Measurements from ENCODE around the gene FCHO1.

FCHO1 gene

GRCh38 chr19:17752865-17753639 lies 1.8 kb downstream of the FCHO1 start:
- peaks cover 0 to 22% (median 10%) of the 10 kb centered on the region in 11 experiments; a peak in 13 of 22 replicates for H4K20me1 ChIP-seq
- H3K4me2 ChIP-seq, result peak overlapping the region; percentile 90 to 100 (median 96)
- no peak for TF ChIP-seq Cebpa-rat (IDR thresholded peaks at IDR 0.05)
- peak overlapping the region in 10 of 11 experiments; percentile 86 to 96 (median 92); a peak in 20 of 22 replicates for H3K27ac ChIP-seq
- peaks cover 95 to 99% (median 97%) of the 10 kb centered on the region in 10 experiments for H3K4me1 ChIP-seq
- H3K9me3 ChIP-seq (replicated peaks in 1 of 11), result no peaks in the 10 kb centered on the region
- H3K4me3 ChIP-seq, result peak overlapping the region in 5 of 10 experiments; percentile 30 to 78 (median 66); a peak in 8 of 20 replicates
- peaks cover under 1 to 30% (median 12%) of the 10 kb centered on the region in 11 experiments; a peak in 15 of 22 replicates for H3K36me3 ChIP-seq
- peak overlapping the region in 8 of 11 experiments; percentile 80 to 87 (median 84); a peak in 11 of 22 replicates for H3K9ac ChIP-seq
- H3K27me3 ChIP-seq, result no peaks in the 10 kb centered on the region

GRCh38 chr19:17753976-17754375 lies 2.7 kb downstream of the FCHO1 start:
- H3K27ac ChIP-seq, result peak overlapping the region; percentile 4 to 92 (median 55); a peak in 16 of 22 replicates
- peak overlapping the region; percentile 90 to 100 (median 96) for H3K4me2 ChIP-seq

GRCh38 chr19:17754634-17755442 lies 3.6 kb downstream of the FCHO1 start:
- peak overlapping the region; percentile 90 to 100 (median 96) for H3K4me2 ChIP-seq
- peak overlapping the region in 9 of 11 experiments; percentile 32 to 65 (median 45); a peak in 18 of 22 replicates for H3K9ac ChIP-seq
- peaks cover 0 to 29% (median 10%) of the 10 kb centered on the region in 11 experiments; a peak in 13 of 22 replicates for H4K20me1 ChIP-seq
- H3K4me3 ChIP-seq, result peak overlapping the region in 3 of 10 experiments; percentile 7 to 39 (median 30); a peak in 6 of 20 replicates
- no peaks in the 10 kb centered on the region for H3K9me3 ChIP-seq (replicated peaks in 1 of 11)
- H3K36me3 ChIP-seq, result peaks cover 15 to 47% (median 26%) of the 10 kb centered on the region in 11 experiments; a peak in 19 of 22 replicates
- peak overlapping the region; percentile 8 to 92 (median 67); a peak in 19 of 22 replicates for H3K27ac ChIP-seq
- no peak for TF ChIP-seq Cebpa-rat (IDR thresholded peaks at IDR 0.05)
- H3K27me3 ChIP-seq, result no peaks in the 10 kb centered on the region
- H3K4me1 ChIP-seq, result peaks cover 78 to 98% (median 85%) of the 10 kb centered on the region in 10 experiments

More at GRCh38 chr19:17753976-17754375, 2.7 kb downstream of the FCHO1 start:
- Histone ChIP-seq H3K9ac (peak overlapping the region in 7 of 11 experiments; percentile 2 to 39 (median 23); a peak in 8 of 22 replicates), H4K20me1 (peaks cover 0 to 29% (median 10%) of the 10 kb centered on the region in 11 experiments; a peak in 13 of 22 replicates), H3K4me3 (no peak overlapping the region), H3K9me3 (replicated peaks in 1 of 11) (no peaks in the 10 kb centered on the region), H3K36me3 (peaks cover 9 to 39% (median 20%) of the 10 kb centered on the region in 11 experiments; a peak in 18 of 22 replicates), H3K4me1 (peaks cover 86 to 99% (median 92%) of the 10 kb centered on the region in 10 experiments), H3K27me3 (no peaks in the 10 kb centered on the region)
- TF ChIP-seq Cebpa-rat (IDR thresholded peaks at IDR 0.05), result no peak

- H3K4me2 ChIP-seq, result peak overlapping the region; percentile 90 to 100 (median 96)
- peaks cover 0 to 29% (median 10%) of the 10 kb centered on the region in 11 experiments; a peak in 13 of 22 replicates for H4K20me1 ChIP-seq
- peak overlapping the region in 9 of 11 experiments; percentile 43 to 92 (median 67); a peak in 19 of 22 replicates for H3K27ac ChIP-seq
- H3K4me1 ChIP-seq, result peaks cover 71 to 96% (median 78%) of the 10 kb centered on the region in 10 experiments
- peaks cover 15 to 53% (median 29%) of the 10 kb centered on the region in 11 experiments; a peak in 21 of 22 replicates for H3K36me3 ChIP-seq
- H3K4me3 ChIP-seq, result peak overlapping the region in 4 of 10 experiments; percentile 7 to 39 (median 22); a peak in 6 of 20 replicates
- H3K9me3 ChIP-seq (replicated peaks in 1 of 11), result no peaks in the 10 kb centered on the region
- no peaks in the 10 kb centered on the region for H3K27me3 ChIP-seq
- peak overlapping the region in 10 of 11 experiments; percentile 2 to 65 (median 44); a peak in 18 of 22 replicates for H3K9ac ChIP-seq
- TF ChIP-seq Cebpa-rat (IDR thresholded peaks at IDR 0.05), result no peak
These were observed 4.2 kb downstream of the FCHO1 start for GRCh38 chr19:17755443-17755890.

- Histone ChIP-seq H3K9me3 (replicated peaks in 1 of 11) (no peaks in the 10 kb centered on the region), H3K27me3 (no peaks in the 10 kb centered on the region), H3K27ac (peak overlapping the region in 10 of 11 experiments; percentile 11 to 92 (median 66); a peak in 18 of 22 replicates), H4K20me1 (peaks cover 0 to 29% (median 10%) of the 10 kb centered on the region in 11 experiments; a peak in 13 of 22 replicates), H3K4me1 (peaks cover 65 to 91% (median 72%) of the 10 kb centered on the region in 10 experiments), H3K4me3 (peak overlapping the region in 4 of 10 experiments; percentile 10 to 39 (median 22); a peak in 5 of 20 replicates), H3K4me2 (peak overlapping the region; percentile 90 to 100 (median 96)), H3K9ac (peak overlapping the region; percentile 2 to 65 (median 45); a peak in 17 of 22 replicates), H3K36me3 (peaks cover 20 to 59% (median 35%) of the 10 kb centered on the region in 11 experiments; a peak in 21 of 22 replicates)
- TF ChIP-seq Cebpa-rat (IDR thresholded peaks at IDR 0.05), result no peak
These were observed 4.8 kb downstream of the FCHO1 start for GRCh38 chr19:17755977-17756670.

- Histone ChIP-seq H3K4me1 (peaks cover 55 to 81% (median 62%) of the 10 kb centered on the region in 10 experiments), H3K9ac (peak overlapping the region in 8 of 11 experiments; percentile 22 to 64 (median 44); a peak in 9 of 22 replicates), H3K4me3 (no peak overlapping the region), H4K20me1 (peaks cover 0 to 29% (median 10%) of the 10 kb centered on the region in 11 experiments; a peak in 13 of 22 replicates), H3K27me3 (no peaks in the 10 kb centered on the region), H3K9me3 (replicated peaks in 1 of 11) (no peaks in the 10 kb centered on the region), H3K27ac (peak overlapping the region in 8 of 11 experiments; percentile 6 to 65 (median 34); a peak in 10 of 22 replicates), H3K36me3 (peaks cover 23 to 69% (median 45%) of the 10 kb centered on the region in 11 experiments; a peak in 21 of 22 replicates), H3K4me2 (peak overlapping the region; percentile 90 to 100 (median 96))
- TF ChIP-seq Cebpa-rat (IDR thresholded peaks at IDR 0.05), result no peak
These were observed 5.8 kb downstream of the FCHO1 start for GRCh38 chr19:17757125-17757524.

- Histone ChIP-seq H3K9ac (no peak overlapping the region), H3K4me2 (0 out of 22 replicates have a peak overlapping the region, but pooled peaks of 1 of the 11 experiments have one; percentile 23), H3K27ac (no peak overlapping the region), H4K20me1 (peaks cover 0 to 29% (median 10%) of the 10 kb centered on the region in 11 experiments; a peak in 13 of 22 replicates), H3K4me3 (no peak overlapping the region), H3K4me1 (peaks cover 41 to 69% (median 48%) of the 10 kb centered on the region in 10 experiments), H3K27me3 (no peaks in the 10 kb centered on the region), H3K36me3 (peaks cover 34 to 83% (median 58%) of the 10 kb centered on the region in 11 experiments), H3K9me3 (replicated peaks in 1 of 11) (no peaks in the 10 kb centered on the region)
- TF ChIP-seq Cebpa-rat (IDR thresholded peaks at IDR 0.05), result no peak
These were observed 7.2 kb downstream of the FCHO1 start for GRCh38 chr19:17758515-17758914.

All from BLaER1 treated with 17β-estradiol and CSF1 and Interleukin-3, amounts not matched to agents 10 nM and 100 nM (cell line).